GM23338 (cell line): ENCODE data around the gene KRTAP10-9. TPM values are rescaled to one million over a fixed set of nuclear protein-coding genes. Genes with fewer than 3 reads are reported as not detected.
A peak's percentile ranks its signal among the peaks of the same experiment; 100 is the strongest.
"Not testable (repeated sequence)": the region's sequence is repeated elsewhere in the genome, so short reads cannot be mapped to it uniquely, and the experiment has no call there.

ENCODE experiments used
- ATAC-seq: fragments of 200-7000 bp; cut with Tn5 transposase; 3 replicates; pipeline ENCODE4 v1.9.1; 2020
- DNase-seq: peaks from one replicate; pipeline ENCODE4 v3.0.0-alpha.2; 2015; ENCODE audit warnings: low spot score
- H2AFZ ChIP-seq: fragments of 200-600 bp; sonication (generic); 2 replicates; pipeline ENCODE4 v1.8.0; 2016; ENCODE audit warnings: antibody characterized with exemption, mild to moderate bottlenecking, moderate library complexity
- H3F3A ChIP-seq: fragments of 200-600 bp; sonication (generic); replicated peaks from 2 replicates; pipeline ENCODE4 v1.8.0; 2017; ENCODE audit warnings: antibody characterized with exemption, mixed run types, low read depth
- H3K27ac ChIP-seq: fragments of 200-600 bp; sonication (generic); 2 replicates; pipeline ENCODE4 v1.6.1; 2016; ENCODE audit warnings: low read depth
- H3K27me3 ChIP-seq: fragments of 200-600 bp; sonication (generic); 2 replicates; pipeline ENCODE4 v1.8.0; 2016; ENCODE audit warnings: mild to moderate bottlenecking, mixed run types, moderate library complexity; ENCODE audit not compliant: insufficient read depth
- H3K36me3 ChIP-seq: fragments of 200-600 bp; sonication (generic); 2 replicates; pipeline ENCODE4 v1.8.0; 2016; ENCODE audit warnings: mild to moderate bottlenecking; ENCODE audit not compliant: insufficient read depth
- H3K4me1 ChIP-seq: fragments of 200-600 bp; sonication (generic); 2 replicates; pipeline ENCODE4 v1.8.0; 2016; ENCODE audit warnings: mild to moderate bottlenecking, moderate library complexity; ENCODE audit not compliant: insufficient read depth
- H3K4me2 ChIP-seq: fragments of 200-600 bp; sonication (generic); 2 replicates; pipeline ENCODE4 v1.7.1; 2017; ENCODE audit warnings: mixed run types
- H3K4me3 ChIP-seq: fragments of 200-600 bp; sonication (generic); 2 replicates; pipeline ENCODE4 v1.6.1; 2016; ENCODE audit warnings: mixed run types
- H3K79me2 ChIP-seq: fragments of 200-600 bp; sonication (generic); replicated peaks from 2 replicates; pipeline ENCODE4 v1.8.0; 2017; ENCODE audit warnings: mild to moderate bottlenecking; ENCODE audit not compliant: insufficient read depth
- H3K9me2 ChIP-seq: fragments of 200-600 bp; sonication (generic); 2 replicates; pipeline ENCODE4 v1.8.0; 2017; ENCODE audit not compliant: insufficient read depth
- H4K20me1 ChIP-seq: fragments of 200-600 bp; sonication (generic); replicated peaks from 2 replicates; pipeline ENCODE4 v1.8.0; 2017; ENCODE audit warnings: mild to moderate bottlenecking; ENCODE audit not compliant: insufficient read depth
- H3K27ac Mint-ChIP-seq: 2 replicates; pipeline ENCODE4 v1.8.0; 2020; ENCODE audit warnings: inconsistent platforms, mild to moderate bottlenecking, moderate library complexity, mixed read lengths
- H3K27me3 Mint-ChIP-seq: 3 replicates; pipeline ENCODE4 v1.8.0; 2022; ENCODE audit warnings: low read depth, mild to moderate bottlenecking, moderate library complexity, mixed read lengths, inconsistent platforms; ENCODE audit not compliant: insufficient read depth, poor library complexity
- H3K36me3 Mint-ChIP-seq: 3 replicates; pipeline ENCODE4 v1.8.0; 2021; ENCODE audit warnings: low read depth, mild to moderate bottlenecking, inconsistent platforms, moderate library complexity, mixed read lengths
- H3K4me1 Mint-ChIP-seq: 3 replicates; pipeline ENCODE4 v1.8.0; 2020; ENCODE audit warnings: mild to moderate bottlenecking, inconsistent platforms, mixed read lengths
- H3K4me3 Mint-ChIP-seq: 3 replicates; pipeline ENCODE4 v1.8.0; 2021; ENCODE audit warnings: moderate library complexity, mild to moderate bottlenecking, inconsistent platforms, mixed read lengths
- H3K9me3 Mint-ChIP-seq: 3 replicates; pipeline ENCODE4 v1.8.0; 2020; ENCODE audit warnings: moderate library complexity, mild to moderate bottlenecking, inconsistent platforms, mixed read lengths
- CREB1 ChIP-seq: fragments of 250-450 bp; sonication (Bioruptor Pico); IDR thresholded peaks from 2 replicates; pipeline ENCODE4 v1.5.0; 2020; ENCODE audit warnings: low read depth, mild to moderate bottlenecking, moderate library complexity
- POLR2AphosphoS5 ChIP-seq: IDR thresholded peaks from 2 replicates; pipeline ENCODE4 v1.6.1; 2016; ENCODE audit warnings: antibody characterized with exemption, low read depth
- polyA plus RNA-seq: library from polyadenylated mRNA; unstranded; fragments of >200 nt; fragmentation: Nextera tagmentation; extraction: Ambion mirVana; gene quantifications from 2 replicates; pipeline ENCODE4 v1.2.1, GENCODE V29; 2016
- total RNA-seq: library from RNA; depleted of rRNA; stranded (reverse); fragments of >200 nt; shearing (Covaris generic); gene quantifications from 2 replicates; pipeline ENCODE4 v1.2.3, GENCODE V29; 2014
- TF ChIP-seq, protein P1 (sequence below), 2 experiments: fragments of 200-600 bp in 1 of 2; sonication (generic) in 1 of 2; conservative IDR thresholded peaks; 2 replicates each; pipeline versions ENCODE4 v1.5.1 to v1.6.1; 2016 to 2017; ENCODE audit warnings: antibody characterized with exemption in 2 of 2, low read depth in 2 of 2, mild to moderate bottlenecking in 2 of 2, moderate library complexity in 1 of 2
- TF ChIP-seq, protein P2 (sequence below): fragments of 250-450 bp; sonication (Bioruptor Pico); IDR thresholded peaks from 2 replicates; pipeline ENCODE4 v1.5.0; 2020; ENCODE audit warnings: mild to moderate bottlenecking, moderate library complexity

Gene KRTAP10-9
- total and polyA plus RNA-seq, 2 experiments from 2014 or later, result not detected

GRCh38 chr21:44600118-44600978 is 26.5 kb upstream of the KRTAP10-9 start, which contains the start of gene KRTAP10-7:
Gene KRTAP10-7, plus strand, starts transcription at chr21:44600597. Its CDS starts 25 bp downstream, at chr21:44600622.
- H3F3A ChIP-seq, H3K4me1 ChIP-seq, H3K79me2 ChIP-seq, H3K4me2 ChIP-seq, H3K27me3 ChIP-seq, ATAC-seq, H4K20me1 ChIP-seq, H3K9me2 ChIP-seq, H3K36me3 ChIP-seq, H3K4me3 Mint-ChIP-seq, H3K36me3 Mint-ChIP-seq, DNase-seq, H3K4me3 ChIP-seq, H3K27ac ChIP-seq: not testable (repeated sequence)
- H2AFZ ChIP-seq, result peak within 1 kb of the TSS; percentile 38; the same call in 1 of the 2 replicates
- Mint-ChIP-seq H3K4me1 (peaks cover 22% of the 10 kb centered on the region), H3K27ac (peak within 1 kb of the TSS; percentile 80; the same call in 1 of the 2 replicates), H3K9me3 (peaks cover 11% of the 10 kb centered on the region), H3K27me3 (peaks cover 11% of the 10 kb centered on the region)

- Mint-ChIP-seq H3K4me1 (peaks cover 22% of the 10 kb centered on the region), H3K27me3 (peaks cover 11% of the 10 kb centered on the region), H3K9me3 (peaks cover 11% of the 10 kb centered on the region)
- not testable (repeated sequence) for H3K4me3 Mint-ChIP-seq, H3K36me3 ChIP-seq, H3K9me2 ChIP-seq, H3F3A ChIP-seq, H3K27me3 ChIP-seq, H3K4me1 ChIP-seq, H3K4me2 ChIP-seq, H3K27ac Mint-ChIP-seq, H3K79me2 ChIP-seq, H2AFZ ChIP-seq, H4K20me1 ChIP-seq, DNase-seq, H3K4me3 ChIP-seq, H3K36me3 Mint-ChIP-seq, H3K27ac ChIP-seq, ATAC-seq
Observed at GRCh38 chr21:44601091-44601490, 25.8 kb upstream of the KRTAP10-9 start.

DNA sequence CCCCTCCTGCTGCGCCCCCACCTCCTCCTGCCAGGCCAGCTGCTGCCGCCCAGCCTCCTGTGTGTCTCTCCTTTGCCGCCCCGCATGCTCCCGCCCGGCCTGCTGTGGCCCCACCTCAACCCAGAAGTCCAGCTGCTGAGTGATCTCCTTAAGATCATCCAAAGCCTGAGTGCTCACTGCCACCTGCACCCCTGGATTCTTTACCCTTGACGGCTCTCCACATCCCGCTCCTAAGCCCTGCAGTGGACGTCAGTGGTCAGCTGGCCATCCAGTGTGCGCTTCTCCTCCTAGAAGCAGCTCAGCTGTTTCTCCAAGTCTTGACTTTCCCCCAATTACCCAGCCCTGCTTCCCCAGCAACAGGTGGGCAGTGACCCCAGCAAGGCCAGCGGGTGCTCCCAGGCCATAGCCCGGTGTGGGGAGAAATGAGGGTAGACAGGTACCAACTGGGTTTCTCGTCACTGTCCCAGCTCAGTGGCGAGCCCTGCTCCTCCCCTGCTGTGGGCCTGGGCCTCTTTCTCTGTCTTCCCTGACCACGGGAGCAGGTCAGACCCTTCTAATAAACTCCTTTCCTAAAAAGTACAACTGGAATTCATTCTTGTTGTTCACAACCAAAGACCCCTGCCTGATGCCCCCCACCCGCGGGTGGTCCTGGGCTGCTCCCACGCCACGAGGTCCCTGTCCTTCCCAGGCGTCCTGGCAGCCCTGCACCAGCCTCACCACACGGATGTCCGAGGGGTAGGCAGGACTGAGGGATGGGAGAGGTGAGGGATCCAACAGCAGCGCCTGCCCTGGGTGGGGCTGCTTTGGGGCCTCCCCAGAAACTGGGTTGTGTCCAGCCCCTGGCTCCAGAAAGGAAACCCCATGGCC is 25.1 kb upstream of the KRTAP10-9 start:
- Histone ChIP-seq H4K20me1 (no peaks in the 10 kb centered on the region), H3K27ac (no peak overlapping the region), H3K4me2 (no peak overlapping the region), H3K36me3 (no peaks in the 10 kb centered on the region), H3K4me3 (no peak overlapping the region), H3K9me2 (no peaks in the 10 kb centered on the region), H3K79me2 (no peaks in the 10 kb centered on the region), H3F3A (no peaks in the 10 kb centered on the region), H3K4me1 (peaks cover 7% of the 10 kb centered on the region; the same call in 1 of the 2 replicates), H3K27me3 (no peaks in the 10 kb centered on the region), H2AFZ (no peak overlapping the region)
- Mint-ChIP-seq H3K4me1 (peaks cover 22% of the 10 kb centered on the region), H3K4me3 (no peak overlapping the region), H3K9me3 (peaks cover 11% of the 10 kb centered on the region), H3K36me3 (no peaks in the 10 kb centered on the region; the same call in 2 of the 3 replicates), H3K27ac (peak overlapping the region; percentile 27; the same call in 1 of the 2 replicates), H3K27me3 (peaks cover 11% of the 10 kb centered on the region)
- ATAC-seq (no peak), DNase-seq (no peak)
- TF ChIP-seq POLR2AphosphoS5 (no peak), CREB1 (CRISPR knock-in tag) (no peak)
- TF ChIP-seq, protein P1, sequence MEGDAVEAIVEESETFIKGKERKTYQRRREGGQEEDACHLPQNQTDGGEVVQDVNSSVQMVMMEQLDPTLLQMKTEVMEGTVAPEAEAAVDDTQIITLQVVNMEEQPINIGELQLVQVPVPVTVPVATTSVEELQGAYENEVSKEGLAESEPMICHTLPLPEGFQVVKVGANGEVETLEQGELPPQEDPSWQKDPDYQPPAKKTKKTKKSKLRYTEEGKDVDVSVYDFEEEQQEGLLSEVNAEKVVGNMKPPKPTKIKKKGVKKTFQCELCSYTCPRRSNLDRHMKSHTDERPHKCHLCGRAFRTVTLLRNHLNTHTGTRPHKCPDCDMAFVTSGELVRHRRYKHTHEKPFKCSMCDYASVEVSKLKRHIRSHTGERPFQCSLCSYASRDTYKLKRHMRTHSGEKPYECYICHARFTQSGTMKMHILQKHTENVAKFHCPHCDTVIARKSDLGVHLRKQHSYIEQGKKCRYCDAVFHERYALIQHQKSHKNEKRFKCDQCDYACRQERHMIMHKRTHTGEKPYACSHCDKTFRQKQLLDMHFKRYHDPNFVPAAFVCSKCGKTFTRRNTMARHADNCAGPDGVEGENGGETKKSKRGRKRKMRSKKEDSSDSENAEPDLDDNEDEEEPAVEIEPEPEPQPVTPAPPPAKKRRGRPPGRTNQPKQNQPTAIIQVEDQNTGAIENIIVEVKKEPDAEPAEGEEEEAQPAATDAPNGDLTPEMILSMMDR (conservative IDR thresholded peaks at IDR 0.05; ENCODE audit: low read depth in 2 of 2), result no peak
- TF ChIP-seq, protein P2, sequence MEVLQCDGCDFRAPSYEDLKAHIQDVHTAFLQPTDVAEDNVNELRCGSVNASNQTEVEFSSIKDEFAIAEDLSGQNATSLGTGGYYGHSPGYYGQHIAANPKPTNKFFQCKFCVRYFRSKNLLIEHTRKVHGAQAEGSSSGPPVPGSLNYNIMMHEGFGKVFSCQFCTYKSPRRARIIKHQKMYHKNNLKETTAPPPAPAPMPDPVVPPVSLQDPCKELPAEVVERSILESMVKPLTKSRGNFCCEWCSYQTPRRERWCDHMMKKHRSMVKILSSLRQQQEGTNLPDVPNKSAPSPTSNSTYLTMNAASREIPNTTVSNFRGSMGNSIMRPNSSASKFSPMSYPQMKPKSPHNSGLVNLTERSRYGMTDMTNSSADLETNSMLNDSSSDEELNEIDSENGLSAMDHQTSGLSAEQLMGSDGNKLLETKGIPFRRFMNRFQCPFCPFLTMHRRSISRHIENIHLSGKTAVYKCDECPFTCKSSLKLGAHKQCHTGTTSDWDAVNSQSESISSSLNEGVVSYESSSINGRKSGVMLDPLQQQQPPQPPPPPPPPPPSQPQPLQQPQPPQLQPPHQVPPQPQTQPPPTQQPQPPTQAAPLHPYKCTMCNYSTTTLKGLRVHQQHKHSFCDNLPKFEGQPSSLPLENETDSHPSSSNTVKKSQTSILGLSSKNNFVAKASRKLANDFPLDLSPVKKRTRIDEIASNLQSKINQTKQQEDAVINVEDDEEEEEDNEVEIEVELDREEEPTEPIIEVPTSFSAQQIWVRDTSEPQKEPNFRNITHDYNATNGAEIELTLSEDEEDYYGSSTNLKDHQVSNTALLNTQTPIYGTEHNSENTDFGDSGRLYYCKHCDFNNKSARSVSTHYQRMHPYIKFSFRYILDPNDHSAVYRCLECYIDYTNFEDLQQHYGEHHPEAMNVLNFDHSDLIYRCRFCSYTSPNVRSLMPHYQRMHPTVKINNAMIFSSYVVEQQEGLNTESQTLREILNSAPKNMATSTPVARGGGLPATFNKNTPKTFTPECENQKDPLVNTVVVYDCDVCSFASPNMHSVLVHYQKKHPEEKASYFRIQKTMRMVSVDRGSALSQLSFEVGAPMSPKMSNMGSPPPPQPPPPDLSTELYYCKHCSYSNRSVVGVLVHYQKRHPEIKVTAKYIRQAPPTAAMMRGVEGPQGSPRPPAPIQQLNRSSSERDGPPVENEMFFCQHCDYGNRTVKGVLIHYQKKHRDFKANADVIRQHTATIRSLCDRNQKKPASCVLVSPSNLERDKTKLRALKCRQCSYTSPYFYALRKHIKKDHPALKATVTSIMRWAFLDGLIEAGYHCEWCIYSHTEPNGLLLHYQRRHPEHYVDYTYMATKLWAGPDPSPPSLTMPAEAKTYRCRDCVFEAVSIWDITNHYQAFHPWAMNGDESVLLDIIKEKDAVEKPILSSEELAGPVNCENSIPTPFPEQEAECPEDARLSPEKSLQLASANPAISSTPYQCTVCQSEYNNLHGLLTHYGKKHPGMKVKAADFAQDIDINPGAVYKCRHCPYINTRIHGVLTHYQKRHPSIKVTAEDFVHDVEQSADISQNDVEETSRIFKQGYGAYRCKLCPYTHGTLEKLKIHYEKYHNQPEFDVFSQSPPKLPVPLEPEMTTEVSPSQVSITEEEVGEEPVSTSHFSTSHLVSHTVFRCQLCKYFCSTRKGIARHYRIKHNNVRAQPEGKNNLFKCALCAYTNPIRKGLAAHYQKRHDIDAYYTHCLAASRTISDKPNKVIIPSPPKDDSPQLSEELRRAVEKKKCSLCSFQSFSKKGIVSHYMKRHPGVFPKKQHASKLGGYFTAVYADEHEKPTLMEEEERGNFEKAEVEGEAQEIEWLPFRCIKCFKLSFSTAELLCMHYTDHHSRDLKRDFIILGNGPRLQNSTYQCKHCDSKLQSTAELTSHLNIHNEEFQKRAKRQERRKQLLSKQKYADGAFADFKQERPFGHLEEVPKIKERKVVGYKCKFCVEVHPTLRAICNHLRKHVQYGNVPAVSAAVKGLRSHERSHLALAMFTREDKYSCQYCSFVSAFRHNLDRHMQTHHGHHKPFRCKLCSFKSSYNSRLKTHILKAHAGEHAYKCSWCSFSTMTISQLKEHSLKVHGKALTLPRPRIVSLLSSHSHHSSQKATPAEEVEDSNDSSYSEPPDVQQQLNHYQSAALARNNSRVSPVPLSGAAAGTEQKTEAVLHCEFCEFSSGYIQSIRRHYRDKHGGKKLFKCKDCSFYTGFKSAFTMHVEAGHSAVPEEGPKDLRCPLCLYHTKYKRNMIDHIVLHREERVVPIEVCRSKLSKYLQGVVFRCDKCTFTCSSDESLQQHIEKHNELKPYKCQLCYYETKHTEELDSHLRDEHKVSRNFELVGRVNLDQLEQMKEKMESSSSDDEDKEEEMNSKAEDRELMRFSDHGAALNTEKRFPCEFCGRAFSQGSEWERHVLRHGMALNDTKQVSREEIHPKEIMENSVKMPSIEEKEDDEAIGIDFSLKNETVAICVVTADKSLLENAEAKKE (CRISPR knock-in tag), result no peak
